Stimulated activated CD4-positive, alpha-beta T cell treated with anti-CD3 and anti-CD28 coated beads, Interleukin-1b, Interleukin-23, amount 100 ng/mL, for 1 hour (primary cell): Measurements from ENCODE around the gene SLC22A4.
A peak's percentile ranks its signal among the peaks of the same experiment; 100 is the strongest.

Source experiments
- DNase-seq, 2 donors: peaks; one replicate each; pipeline ENCODE4 v3.0.0-alpha.2; 2020; ENCODE audit warnings: low read depth in 2 of 2

Gene SLC22A4

GRCh38 chr5:132275367-132276220, 18.6 kb upstream of the SLC22A4 start:
- DNase-seq, result no peak

- DNase-seq, result no peak
Measured at GRCh38 chr5:132277256-132277655, 16.9 kb upstream of the SLC22A4 start.

- no peak for DNase-seq
Measured at GRCh38 chr5:132277971-132278853, 16.0 kb upstream of the SLC22A4 start.

DNA sequence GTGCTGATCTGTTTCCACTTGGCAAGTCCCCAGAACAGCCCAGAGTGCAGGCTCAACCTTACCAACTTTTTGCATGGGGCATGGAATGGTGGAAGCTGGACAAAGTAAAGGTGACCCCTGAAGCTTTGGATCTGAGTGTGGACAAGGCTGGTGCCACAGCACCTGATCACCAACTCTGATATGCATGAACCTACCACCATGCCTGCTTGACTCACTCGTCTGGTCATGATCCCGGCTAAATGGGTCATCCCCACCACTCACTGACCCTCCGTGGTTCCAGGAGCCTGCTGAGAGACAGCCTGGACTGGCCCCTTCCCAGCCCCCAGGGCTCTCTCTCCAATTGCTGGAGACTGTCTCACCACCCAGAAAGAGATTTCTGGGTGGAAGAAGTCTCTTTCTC, 14.4 kb upstream of the SLC22A4 start:
- DNase-seq, result no peak

- no peak for DNase-seq
Measured at GRCh38 chr5:132280371-132281240, 13.6 kb upstream of the SLC22A4 start.

DNA sequence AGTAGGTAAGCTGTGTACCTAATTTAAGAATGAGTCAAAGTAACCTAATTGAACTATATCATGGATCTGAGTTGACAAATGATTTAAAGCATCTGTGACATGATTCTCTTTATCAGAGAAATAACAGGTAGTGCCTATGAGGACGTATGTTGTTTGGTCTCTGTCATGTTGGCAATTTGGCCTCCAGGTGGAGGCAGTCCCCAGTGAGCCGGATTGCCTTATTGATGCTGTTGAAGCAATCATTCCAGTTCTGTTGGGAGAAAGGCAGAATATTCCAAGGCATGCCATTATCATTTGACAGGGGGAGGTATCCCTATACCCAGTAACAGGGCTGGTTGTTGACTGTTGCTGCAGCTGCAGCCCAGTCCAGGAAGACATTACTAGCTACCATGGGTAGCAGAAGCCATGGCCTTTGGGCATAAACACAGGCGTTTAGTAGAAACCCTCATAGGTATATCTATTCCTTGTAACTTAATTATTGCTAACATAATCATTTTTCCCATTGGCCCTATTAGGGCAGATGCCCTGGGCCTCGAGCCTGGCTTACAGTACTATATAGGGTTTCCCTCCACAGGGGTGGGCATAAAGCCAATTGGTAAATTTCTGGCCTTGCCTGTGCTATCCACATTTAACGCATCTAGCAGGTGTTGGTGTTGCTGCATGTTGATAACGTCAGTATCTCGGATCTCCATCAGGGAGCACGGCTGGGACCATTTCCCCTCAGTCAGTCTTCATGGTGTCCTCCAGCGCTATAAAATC, 12.2 kb upstream of the SLC22A4 start:
- DNase-seq, result no peak

DNA sequence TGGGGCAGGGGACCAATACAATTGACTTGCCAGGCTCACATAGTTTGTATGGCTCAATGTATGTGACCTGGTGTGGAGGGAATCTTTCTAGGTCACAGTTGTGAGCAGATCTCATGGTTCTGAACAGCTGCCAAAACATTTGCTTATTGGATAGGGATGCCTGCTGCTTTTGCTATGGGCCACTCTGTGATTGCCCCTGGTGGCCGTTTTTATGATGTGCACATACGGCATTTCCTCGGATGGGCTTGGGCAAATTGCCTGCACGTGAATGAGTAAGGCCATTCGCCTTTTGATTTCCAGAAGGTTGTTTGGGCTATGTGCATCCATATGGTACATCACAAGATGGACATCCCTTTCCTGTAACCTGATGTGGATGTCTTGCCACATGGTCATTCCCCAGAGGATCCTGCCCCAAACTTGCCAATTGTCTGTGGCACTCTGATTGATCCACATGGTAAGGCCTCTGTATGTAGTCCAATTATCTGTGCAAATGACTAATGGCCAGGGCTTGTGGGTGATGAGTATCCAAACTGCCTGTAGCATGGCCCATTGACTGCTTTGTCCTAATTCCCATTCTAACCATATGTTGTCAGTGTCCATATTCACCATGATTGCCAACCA, 10.7 kb upstream of the SLC22A4 start:
- DNase-seq, result no peak

DNA sequence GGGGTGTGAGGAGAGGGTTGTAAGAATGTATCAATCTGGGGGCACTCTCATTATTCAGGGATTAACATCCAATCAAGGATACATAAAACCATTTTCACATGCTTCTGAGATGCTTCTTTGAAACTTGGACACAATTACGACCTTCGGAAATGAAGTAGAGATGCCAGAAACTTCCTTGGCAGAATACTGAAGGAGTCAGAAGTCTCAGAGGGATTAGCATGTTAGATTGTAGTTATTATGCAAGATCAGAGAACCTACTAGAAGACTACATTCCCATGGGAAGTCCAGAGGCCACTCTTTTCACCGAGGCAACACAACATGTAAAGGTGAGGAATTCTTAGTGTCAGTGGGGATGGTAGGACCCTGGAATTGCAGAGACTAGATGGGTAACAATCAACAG, 5.1 kb upstream of the SLC22A4 start:
- no peak for DNase-seq

DNA sequence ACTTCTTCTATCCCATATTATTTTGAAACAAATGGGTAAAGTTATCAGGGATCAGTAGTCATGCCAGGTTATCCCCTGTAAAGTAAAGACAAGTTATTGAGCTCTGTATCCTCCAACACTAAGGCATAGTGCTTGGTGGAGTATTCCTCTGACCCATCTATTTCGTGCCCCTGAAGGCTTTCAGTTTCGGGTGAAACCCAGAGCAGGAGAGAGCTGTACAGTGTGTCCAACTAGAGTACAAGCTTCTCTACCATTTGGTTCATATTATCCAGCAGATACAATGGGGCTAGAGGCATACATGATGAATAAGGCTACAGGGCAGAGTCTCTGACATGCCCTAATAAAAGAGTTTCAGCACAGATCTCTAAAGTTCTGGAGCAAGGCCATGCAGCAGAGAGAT, 3.2 kb upstream of the SLC22A4 start:
- no peak for DNase-seq

DNA sequence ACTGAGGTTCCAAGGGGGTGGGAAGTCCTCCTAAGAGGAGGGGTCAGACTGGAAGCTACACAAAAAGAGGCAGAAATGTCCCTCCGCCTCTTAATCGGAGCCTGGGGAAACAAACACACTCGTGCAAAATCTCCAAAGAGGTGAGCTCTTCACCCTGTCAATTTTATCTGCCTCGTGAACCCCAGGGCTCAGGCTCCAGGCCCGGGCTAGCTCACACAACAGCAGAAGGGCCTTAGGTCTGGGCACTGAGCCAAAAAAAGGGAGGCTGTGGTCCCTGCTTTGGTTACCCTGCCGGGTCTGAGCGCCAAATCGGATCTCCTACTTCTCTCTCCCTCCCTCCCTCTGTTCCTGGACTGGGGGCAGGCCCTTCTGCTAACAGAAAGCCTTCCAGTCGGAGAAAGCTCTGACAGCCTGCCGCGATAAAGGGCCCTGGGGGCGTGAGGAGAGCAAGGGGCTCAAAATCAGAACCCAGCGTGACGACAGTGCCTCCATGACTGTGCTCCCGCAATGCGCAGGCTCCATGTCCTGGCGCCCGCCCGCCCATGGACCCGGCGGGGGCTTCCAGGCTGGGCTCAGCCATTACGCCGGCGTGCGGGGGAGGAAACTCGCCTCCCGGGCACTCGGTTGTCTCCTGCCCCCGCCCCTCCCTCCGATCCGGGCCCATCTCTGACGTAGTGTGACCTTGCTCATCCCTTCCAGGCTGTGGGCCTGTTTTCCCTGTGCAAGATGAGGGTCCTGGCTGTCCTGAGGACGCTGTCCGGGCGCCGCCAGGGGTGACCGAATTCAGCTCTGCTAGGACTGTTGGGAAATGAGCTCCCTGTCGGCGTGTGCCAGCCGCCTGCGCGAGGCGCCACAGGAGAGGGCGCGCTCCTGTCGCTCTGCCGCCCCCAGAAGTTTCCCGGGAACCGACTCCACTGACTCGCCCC, 865 bp upstream of the SLC22A4 start:
- DNase-seq, result peak; percentile 16 to 61

DNA sequence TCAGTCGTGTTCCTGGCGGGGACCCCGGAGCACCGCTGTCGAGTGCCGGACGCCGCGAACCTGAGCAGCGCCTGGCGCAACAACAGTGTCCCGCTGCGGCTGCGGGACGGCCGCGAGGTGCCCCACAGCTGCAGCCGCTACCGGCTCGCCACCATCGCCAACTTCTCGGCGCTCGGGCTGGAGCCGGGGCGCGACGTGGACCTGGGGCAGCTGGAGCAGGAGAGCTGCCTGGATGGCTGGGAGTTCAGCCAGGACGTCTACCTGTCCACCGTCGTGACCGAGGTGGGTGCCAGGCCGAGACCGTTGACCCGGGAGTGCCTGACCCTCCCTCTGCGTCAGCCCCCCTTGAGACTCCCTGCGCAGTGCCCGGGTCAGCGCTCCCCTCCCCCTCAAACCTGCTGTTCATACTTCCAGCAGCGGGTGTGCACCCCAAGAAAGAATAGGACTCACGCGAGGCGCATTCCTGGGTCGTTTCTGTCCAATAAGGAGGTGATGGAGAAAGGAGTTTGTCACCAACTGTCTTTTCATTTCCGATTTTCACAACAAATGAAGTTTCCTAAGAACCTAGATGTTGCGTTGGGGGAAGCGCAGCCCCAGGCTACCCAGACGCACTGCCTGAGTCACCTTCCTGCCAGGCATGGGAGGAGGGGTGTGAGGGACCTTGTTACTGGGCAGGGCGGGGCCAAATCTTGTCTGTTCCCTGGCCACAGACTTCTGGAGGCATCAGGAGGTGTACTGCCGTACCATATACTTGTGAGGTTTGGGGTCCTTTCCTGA, 722 bp downstream of the SLC22A4 start:
- peak; percentile 29 to 51 for DNase-seq

GRCh38 chr5:132295505-132296411, 1.6 kb downstream of the SLC22A4 start:
- DNase-seq, result no peak

DNA sequence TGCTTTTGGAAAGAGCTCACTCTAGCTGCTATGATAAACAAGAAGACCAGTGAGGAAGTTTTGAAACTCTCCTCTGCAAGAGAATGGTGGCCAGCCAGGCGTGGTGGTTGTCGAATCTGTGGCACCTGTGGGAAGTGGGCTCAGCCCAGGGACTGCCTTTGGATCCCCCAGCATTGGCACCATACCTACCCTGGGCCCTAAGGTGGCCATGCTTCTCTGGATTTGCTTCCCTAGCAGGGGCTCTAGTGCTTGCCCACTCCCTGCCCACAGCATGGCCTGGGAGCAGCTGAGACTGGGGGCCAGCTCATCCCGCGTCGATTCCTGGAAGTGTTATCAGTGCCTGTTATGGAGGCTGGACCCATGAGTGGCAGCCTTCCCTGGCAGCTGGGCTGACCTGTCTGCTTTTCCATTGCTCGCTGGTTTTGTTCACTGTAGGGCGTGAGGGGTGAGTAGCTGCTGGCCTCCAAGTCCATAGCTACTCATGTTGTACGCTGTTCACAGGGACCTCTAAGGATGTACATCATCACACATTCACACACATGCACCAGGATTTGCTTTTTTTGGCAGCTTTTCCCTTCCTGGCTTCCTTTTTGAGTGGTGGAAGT, 2.3 kb downstream of the SLC22A4 start:
- no peak for DNase-seq

DNA sequence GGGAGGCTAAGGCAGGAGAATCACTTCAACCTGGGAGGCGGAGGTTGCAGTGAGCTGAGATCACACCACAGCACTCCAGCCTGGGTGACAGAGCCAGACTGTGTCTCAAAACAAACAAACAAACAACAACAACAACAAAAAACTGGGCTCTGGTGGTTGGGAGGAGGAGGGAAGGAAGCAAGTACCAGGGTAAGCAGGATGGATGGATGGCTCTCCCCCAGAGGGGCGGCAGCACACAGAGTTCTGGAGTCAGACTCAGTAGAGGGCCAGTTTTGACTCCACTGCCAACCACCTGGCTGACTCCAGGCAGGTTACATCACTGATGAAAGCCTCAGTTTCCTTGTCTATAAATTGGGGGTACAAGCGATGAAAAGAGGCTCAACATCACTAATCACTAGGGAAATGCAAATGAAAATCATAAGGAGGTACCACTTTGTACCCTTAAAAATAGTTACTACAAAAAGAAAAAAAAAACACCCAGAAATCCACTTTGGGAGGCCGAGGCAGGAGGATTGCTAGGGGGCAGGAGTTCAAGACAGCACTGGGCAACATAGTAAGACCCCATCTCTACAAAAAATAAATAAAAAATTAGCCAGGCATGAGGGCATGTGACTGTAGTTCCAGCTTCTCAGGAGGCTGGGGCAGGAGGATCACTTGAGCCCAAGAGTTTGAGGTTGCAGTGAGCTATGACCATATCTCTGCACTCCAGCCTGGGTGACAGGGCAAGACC, 3.2 kb downstream of the SLC22A4 start:
- DNase-seq, result no peak

- DNase-seq, result no peak
Measured at GRCh38 chr5:132298298-132299212, 4.4 kb downstream of the SLC22A4 start.

- DNase-seq, result no peak
Measured at GRCh38 chr5:132299917-132300316, 5.7 kb downstream of the SLC22A4 start.
